Measurements from ENCODE around the gene TROAP. TPM values are rescaled to one million over a fixed set of nuclear protein-coding genes. Genes with fewer than 3 reads are reported as not detected.

The TROAP gene
- total and polyA plus RNA-seq, 4 donors: 0.97 to 17.5 (median 2.0) TPM; not detected in 1

DNA sequence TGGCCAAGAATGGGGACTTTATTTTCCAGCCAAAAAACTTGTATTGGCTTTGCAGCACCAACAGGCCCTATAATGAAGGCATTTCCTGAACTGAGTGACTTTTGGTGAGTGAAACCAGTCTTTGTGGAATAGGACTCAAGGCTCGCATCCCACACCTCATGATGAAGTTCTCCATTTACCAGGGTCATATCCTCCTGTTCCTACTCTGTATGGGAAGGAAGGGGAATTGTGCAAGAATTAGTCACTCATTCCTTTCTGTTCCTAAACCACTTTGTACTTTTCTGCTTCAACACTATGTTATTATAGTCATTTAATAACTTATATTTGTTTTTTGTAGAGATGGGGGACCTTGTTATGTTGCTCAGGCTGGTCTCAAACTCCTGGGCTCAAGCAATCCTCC is 41.9 kb downstream of the TROAP start:
- H3K9ac ChIP-seq (ENCODE audit: low read depth in 1 of 2, low read length in 2 of 2): no peak overlapping the region

More for the DNA sequence above, 41.9 kb downstream of the TROAP start:
- Histone ChIP-seq H3K9me3 (ENCODE audit: control insufficient read depth in 4 of 4, low read length in 3 of 4) (no peaks in the 10 kb centered on the region), H3K4me3 (ENCODE audit: low read depth in 1 of 3, low read length in 3 of 3) (no peak overlapping the region), H3K4me1 (ENCODE audit: control insufficient read depth in 4 of 4, insufficient read depth in 4 of 4, low read length in 3 of 4) (peaks cover 2 to 15% (median 5%) of the 10 kb centered on the region in 4 donors), H3K36me3 (ENCODE audit: control insufficient read depth in 4 of 4, insufficient read depth in 3 of 4, low read depth in 1 of 4, low read length in 3 of 4) (no peaks in the 10 kb centered on the region), H3K27ac (ENCODE audit: low read depth in 1 of 2, low read length in 2 of 2) (no peak overlapping the region), H3K27me3 (ENCODE audit: control insufficient read depth in 4 of 4, insufficient read depth in 4 of 4, low read length in 3 of 4) (no peaks in the 10 kb centered on the region)
- 79% methylated on average over 1 of the region's 1 CpG for WGBS
- no peak for DNase-seq (ENCODE audit: low spot score)
- TF ChIP-seq FOXA2 (IDR thresholded peaks at IDR 0.05): no peak
- TF ChIP-seq NR2F2 (IDR thresholded peaks at IDR 0.05): no peak
- TF ChIP-seq, protein P1, sequence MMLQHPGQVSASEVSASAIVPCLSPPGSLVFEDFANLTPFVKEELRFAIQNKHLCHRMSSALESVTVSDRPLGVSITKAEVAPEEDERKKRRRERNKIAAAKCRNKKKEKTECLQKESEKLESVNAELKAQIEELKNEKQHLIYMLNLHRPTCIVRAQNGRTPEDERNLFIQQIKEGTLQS (IDR thresholded peaks at IDR 0.05): no peak
- TF ChIP-seq TAF1 (conservative IDR thresholded peaks at IDR 0.05): no peak
- TF ChIP-seq, protein P2, sequence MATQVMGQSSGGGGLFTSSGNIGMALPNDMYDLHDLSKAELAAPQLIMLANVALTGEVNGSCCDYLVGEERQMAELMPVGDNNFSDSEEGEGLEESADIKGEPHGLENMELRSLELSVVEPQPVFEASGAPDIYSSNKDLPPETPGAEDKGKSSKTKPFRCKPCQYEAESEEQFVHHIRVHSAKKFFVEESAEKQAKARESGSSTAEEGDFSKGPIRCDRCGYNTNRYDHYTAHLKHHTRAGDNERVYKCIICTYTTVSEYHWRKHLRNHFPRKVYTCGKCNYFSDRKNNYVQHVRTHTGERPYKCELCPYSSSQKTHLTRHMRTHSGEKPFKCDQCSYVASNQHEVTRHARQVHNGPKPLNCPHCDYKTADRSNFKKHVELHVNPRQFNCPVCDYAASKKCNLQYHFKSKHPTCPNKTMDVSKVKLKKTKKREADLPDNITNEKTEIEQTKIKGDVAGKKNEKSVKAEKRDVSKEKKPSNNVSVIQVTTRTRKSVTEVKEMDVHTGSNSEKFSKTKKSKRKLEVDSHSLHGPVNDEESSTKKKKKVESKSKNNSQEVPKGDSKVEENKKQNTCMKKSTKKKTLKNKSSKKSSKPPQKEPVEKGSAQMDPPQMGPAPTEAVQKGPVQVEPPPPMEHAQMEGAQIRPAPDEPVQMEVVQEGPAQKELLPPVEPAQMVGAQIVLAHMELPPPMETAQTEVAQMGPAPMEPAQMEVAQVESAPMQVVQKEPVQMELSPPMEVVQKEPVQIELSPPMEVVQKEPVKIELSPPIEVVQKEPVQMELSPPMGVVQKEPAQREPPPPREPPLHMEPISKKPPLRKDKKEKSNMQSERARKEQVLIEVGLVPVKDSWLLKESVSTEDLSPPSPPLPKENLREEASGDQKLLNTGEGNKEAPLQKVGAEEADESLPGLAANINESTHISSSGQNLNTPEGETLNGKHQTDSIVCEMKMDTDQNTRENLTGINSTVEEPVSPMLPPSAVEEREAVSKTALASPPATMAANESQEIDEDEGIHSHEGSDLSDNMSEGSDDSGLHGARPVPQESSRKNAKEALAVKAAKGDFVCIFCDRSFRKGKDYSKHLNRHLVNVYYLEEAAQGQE (IDR thresholded peaks at IDR 0.05): no peak
- TF ChIP-seq HNF4G (IDR thresholded peaks at IDR 0.05): no peak
- no peak for TF ChIP-seq GABPA (IDR thresholded peaks at IDR 0.05 in 1 of 2, conservative IDR thresholded peaks at IDR 0.05 in 1 of 2)
- TF ChIP-seq JUND (IDR thresholded peaks at IDR 0.05): no peak
- TF ChIP-seq, protein P3, sequence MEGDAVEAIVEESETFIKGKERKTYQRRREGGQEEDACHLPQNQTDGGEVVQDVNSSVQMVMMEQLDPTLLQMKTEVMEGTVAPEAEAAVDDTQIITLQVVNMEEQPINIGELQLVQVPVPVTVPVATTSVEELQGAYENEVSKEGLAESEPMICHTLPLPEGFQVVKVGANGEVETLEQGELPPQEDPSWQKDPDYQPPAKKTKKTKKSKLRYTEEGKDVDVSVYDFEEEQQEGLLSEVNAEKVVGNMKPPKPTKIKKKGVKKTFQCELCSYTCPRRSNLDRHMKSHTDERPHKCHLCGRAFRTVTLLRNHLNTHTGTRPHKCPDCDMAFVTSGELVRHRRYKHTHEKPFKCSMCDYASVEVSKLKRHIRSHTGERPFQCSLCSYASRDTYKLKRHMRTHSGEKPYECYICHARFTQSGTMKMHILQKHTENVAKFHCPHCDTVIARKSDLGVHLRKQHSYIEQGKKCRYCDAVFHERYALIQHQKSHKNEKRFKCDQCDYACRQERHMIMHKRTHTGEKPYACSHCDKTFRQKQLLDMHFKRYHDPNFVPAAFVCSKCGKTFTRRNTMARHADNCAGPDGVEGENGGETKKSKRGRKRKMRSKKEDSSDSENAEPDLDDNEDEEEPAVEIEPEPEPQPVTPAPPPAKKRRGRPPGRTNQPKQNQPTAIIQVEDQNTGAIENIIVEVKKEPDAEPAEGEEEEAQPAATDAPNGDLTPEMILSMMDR (IDR thresholded peaks at IDR 0.05; ENCODE audit: low read depth, low read length, missing input control): no peak
- TF ChIP-seq RXRA (IDR thresholded peaks at IDR 0.05): no peak
- TF ChIP-seq HNF4A (conservative IDR thresholded peaks at IDR 0.05): no peak
- TF ChIP-seq FOXA1 (IDR thresholded peaks at IDR 0.05): no peak
- TF ChIP-seq YY1 (IDR thresholded peaks at IDR 0.05): no peak
- no peak for TF ChIP-seq EGR1 (IDR thresholded peaks at IDR 0.05; ENCODE audit: low read depth in 2 of 2)
- TF ChIP-seq, protein P4, sequence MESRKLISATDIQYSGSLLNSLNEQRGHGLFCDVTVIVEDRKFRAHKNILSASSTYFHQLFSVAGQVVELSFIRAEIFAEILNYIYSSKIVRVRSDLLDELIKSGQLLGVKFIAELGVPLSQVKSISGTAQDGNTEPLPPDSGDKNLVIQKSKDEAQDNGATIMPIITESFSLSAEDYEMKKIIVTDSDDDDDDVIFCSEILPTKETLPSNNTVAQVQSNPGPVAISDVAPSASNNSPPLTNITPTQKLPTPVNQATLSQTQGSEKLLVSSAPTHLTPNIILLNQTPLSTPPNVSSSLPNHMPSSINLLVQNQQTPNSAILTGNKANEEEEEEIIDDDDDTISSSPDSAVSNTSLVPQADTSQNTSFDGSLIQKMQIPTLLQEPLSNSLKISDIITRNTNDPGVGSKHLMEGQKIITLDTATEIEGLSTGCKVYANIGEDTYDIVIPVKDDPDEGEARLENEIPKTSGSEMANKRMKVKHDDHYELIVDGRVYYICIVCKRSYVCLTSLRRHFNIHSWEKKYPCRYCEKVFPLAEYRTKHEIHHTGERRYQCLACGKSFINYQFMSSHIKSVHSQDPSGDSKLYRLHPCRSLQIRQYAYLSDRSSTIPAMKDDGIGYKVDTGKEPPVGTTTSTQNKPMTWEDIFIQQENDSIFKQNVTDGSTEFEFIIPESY (IDR thresholded peaks at IDR 0.05): no peak
- TF ChIP-seq, protein P5, sequence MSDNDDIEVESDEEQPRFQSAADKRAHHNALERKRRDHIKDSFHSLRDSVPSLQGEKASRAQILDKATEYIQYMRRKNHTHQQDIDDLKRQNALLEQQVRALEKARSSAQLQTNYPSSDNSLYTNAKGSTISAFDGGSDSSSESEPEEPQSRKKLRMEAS (IDR thresholded peaks at IDR 0.05): no peak
- TF ChIP-seq RAD21 (IDR thresholded peaks at IDR 0.05): no peak
- TF ChIP-seq SP1 (IDR thresholded peaks at IDR 0.05): no peak

Measured in liver (tissue), 9 donors.